HG03103 (cell line): ENCODE data around the gene RTN4R.

Experiments
- ATAC-seq: cut with Tn5 transposase; IDR thresholded peaks from one replicate; pipeline ENCODE4 v1.9.1; 2021; ENCODE audit warnings: low read depth; ENCODE audit not compliant: unreplicated experiment

The RTN4R gene

GRCh38 chr22:20244691-20245576, 23.2 kb downstream of the RTN4R start:
- ATAC-seq, result no peak

- ATAC-seq, result no peak
Measured at GRCh38 chr22:20244250-20244648, 23.9 kb downstream of the RTN4R start.

GRCh38 chr22:20243537-20244249, 24.4 kb downstream of the RTN4R start:
- no peak for ATAC-seq

GRCh38 chr22:20243176-20243536, 25.0 kb downstream of the RTN4R start:
- ATAC-seq, result no peak

DNA sequence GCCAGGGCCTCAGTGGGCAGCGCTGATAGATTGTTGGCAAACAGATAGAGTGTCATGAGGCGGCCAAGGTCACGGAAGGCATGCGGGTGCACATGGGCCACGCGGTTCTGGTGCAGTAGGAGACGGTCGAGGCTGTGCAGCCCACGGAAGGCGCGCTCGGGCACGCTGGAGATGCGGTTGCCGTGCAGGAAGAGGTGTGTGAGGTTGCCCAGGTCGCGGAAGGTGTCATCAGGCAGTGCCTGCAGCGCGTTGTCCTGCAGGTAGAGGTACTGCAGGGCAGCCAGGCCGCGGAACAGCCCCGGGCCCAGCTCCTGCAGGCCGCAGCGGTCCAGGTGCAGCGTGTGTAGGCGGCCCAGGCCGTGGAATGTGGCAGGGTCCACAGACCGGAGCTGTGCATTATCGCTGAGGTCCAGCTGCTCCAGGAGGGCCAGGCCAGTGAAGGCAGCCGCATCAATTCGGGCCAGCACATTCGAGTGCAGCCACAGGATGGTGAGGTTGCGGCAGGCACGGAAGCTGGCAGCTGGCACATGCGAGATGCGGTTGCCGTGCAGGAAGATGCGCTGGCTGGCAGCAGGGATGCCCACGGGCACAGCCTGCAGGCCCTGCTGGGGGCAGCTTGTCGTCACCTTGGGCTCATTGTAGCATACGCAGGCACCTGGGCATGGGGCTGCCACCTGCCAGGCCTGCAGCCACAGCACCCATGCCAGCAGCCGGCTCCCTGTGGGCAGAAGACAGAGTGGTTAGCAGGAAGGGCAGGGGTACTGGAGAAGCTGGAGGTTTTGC, 25.5 kb downstream of the RTN4R start:
- ATAC-seq, result no peak

- no peak for ATAC-seq
Measured at GRCh38 chr22:20241579-20242392, 26.3 kb downstream of the RTN4R start.

DNA sequence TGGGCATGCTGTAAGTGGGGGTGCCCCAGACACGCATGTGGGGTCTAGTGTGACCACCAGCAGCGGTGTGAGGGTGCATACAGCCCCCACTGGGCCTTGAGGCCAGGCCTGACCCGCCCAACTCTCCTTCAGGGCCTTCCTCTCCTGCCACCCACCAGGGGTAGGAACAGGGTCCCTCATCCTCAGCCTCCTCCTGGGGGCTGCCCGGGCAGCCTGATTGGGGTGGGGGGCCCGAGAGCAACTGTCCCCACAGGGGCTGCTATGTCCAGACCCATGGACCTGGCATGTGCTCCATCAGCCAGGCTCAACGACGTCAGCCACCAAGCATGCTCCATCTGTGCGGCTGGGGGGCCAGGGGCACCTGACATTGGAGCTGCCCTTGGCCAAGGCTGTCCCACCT, 27.2 kb downstream of the RTN4R start:
- no peak for ATAC-seq

- ATAC-seq, result no peak
Measured at GRCh38 chr22:20240447-20240764, 27.7 kb downstream of the RTN4R start.

DNA sequence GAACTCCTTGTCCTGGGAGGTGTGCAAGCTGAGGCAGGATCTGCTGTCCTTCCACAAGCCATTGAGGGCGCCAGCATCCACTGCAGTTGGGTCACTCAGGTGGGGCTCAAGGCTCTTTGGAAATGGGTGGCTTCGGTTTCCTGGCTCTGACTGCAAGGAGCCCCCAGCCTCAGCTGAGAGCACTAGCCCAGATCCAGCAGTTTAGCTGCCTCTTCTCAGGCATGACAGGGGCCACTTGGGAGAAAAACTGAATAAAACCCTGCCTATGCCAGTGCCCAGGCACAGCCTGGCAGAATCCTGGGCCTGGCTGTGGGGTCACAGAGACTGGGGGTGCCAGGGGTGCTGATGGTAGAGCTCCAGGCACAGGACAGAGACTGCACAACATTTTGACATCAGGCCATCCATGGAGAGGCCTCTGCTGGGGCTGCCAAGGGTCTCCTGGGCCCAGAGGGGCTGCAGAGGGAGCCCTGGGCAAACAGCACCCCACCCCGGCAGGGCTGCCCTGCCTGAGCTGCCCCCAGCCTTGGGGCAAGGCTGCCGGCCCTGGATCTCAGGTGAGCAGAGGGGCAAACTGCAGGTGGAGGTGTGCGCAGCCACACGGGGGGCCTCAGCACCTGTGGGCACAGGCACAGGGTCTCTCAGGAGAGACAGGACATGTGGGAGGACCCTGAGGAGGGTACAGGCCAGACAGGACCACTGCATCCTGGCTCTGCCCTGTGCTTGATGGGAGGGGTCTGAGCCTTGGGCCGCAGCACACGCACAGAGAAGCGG, 28.3 kb downstream of the RTN4R start:
- ATAC-seq, result no peak

- ATAC-seq, result no peak
Measured at GRCh38 chr22:20238901-20239675, 29.0 kb downstream of the RTN4R start.

GRCh38 chr22:20238536-20238900, 29.6 kb downstream of the RTN4R start:
- peak; percentile 53 for ATAC-seq

DNA sequence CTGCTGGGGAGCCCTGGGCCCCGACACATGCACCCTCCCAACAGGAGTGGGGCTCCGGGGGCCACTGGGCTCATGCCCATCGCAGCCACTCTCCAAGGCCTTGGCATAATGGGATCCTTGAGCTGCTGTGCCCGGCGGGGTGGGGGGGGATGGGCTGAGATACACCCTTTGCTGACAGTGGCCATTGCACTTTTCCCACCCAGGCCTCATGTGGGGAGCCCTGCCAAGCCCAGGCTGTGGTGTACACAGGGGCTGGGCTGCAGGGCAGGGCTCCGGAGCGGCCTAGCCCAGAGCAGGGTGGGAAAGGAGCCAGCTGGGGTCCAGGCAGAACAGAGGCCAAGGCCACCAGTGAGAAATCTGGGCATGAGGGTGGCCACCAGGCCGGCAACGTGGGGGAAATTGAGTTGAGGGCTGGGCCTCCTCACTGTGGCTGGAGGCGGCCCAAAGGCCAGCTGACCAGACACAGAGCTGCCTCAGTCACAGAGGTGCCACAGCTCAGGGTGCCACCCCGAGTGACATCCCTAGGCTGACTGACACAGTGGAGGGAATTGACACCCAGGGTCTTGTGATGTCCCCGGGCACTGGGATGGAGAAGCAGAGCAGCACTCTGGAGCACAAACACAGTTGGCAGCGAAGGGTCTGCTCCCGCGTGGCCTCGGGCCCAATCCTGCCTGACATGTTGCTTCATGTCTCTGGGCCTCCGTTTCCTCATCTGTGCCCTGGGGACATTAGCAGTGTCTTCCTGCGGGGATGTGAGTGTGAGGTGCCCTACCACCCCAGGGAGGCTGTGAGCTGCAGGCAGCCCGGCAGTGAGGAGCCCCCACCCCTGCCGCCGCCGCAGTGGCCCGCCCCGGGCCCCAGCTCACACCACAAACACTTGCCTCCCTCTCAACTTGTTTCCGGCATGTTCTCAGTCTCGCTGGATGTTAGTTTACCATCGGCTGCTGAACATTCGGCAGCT, 30.4 kb downstream of the RTN4R start:
- ATAC-seq, result no peak

DNA sequence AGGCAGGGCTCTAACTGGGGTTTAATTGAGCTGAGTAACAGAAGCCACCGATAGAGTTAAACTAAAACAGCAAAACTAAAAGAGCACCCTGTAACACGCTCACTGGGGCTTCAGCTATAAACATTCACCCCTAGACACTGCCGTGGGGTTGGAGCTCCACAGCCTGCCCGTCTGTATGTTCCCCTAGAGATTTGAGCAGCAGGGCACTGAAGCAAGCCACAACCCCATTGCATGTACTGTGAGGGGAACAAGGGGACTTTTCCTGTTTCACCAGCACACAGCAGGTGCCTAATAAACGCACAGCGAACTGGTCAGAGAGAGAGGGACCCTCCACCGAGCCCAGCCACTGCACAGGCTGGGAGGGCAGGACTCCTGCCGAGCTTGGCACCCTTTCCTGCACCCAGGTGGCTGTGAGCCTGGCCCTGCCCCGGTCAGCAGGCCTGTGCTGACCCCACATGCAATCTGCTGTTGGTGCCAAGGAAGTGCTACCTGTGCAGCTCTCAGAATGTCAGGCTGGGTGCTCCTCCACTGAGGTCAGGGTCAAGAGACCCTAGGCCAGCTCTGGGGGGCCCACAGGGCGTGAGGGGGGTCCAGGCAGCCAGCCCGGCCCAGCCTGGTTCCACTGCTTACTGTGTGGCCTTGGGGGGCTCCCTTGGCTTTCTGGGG, 31.9 kb downstream of the RTN4R start:
- no peak for ATAC-seq

- no peak for ATAC-seq
Measured at GRCh38 chr22:20235389-20235991, 32.6 kb downstream of the RTN4R start.

GRCh38 chr22:20234760-20235388, 33.2 kb downstream of the RTN4R start:
- no peak for ATAC-seq

GRCh38 chr22:20234314-20234682, 33.8 kb downstream of the RTN4R start:
- no peak for ATAC-seq
